GM12872 (cell line): ENCODE data around the gene ZBTB46.

ENCODE experiments used
- CTCF ChIP-seq: IDR thresholded peaks from 3 replicates; pipeline ENCODE4 v1.5.1; 2011; ENCODE audit warnings: low read depth, mild to moderate bottlenecking, low read length, moderate library complexity; ENCODE audit not compliant: insufficient read depth

ZBTB46 gene

GRCh38 chr20:63830841-63831588, at the start of gene ZBTB46:
Gene ZBTB46 (minus strand): TSS chr20:63831264. CDS start chr20:63790757, 40,507 bp downstream.
- no peak for TF ChIP-seq CTCF

GRCh38 chr20:63878899-63879663, 48.0 kb upstream of the ZBTB46 start:
- no peak for TF ChIP-seq CTCF

GRCh38 chr20:63877755-63878470, 46.8 kb upstream of the ZBTB46 start:
- TF ChIP-seq CTCF: no peak

- TF ChIP-seq CTCF: no peak
Observed at GRCh38 chr20:63876489-63877036, 45.5 kb upstream of the ZBTB46 start.

GRCh38 chr20:63873477-63873971, 42.5 kb upstream of the ZBTB46 start:
- no peak for TF ChIP-seq CTCF

GRCh38 chr20:63868264-63868663, 37.2 kb upstream of the ZBTB46 start:
- TF ChIP-seq CTCF: no peak
